Stimulated activated naive B cell treated with anti-CD40 and anti-IgM and Interleukin-4, amounts not matched to agents 10 μg/mL and 1 μg/mL and 100 μg/mL, for 72 hours (primary cell): Measurements from ENCODE around the gene CCDC120.
A peak's percentile ranks its signal among the peaks of the same experiment; 100 is the strongest.

Experiments used
- ATAC-seq, 2 donors: fragments of 150-1000 bp; cut with Tn5 transposase; replicated peaks; 2 replicates each; pipeline ENCODE4 v1.10.0; 2021; ENCODE audit warnings: moderate library complexity in 1 of 2
- DNase-seq: peaks from one replicate; pipeline ENCODE4 v3.0.0; 2021
- H3K27ac Mint-ChIP-seq: one replicate; pipeline ENCODE4 v1.8.0; 2022; ENCODE audit warnings: mild to moderate bottlenecking, mixed read lengths
- H3K27me3 Mint-ChIP-seq, 2 donors: one replicate each; pipeline ENCODE4 v1.8.0; 2022; ENCODE audit warnings: mixed read lengths in 2 of 2
- H3K36me3 Mint-ChIP-seq, 2 donors: one replicate each; pipeline ENCODE4 v1.8.0; 2022; ENCODE audit warnings: mixed read lengths in 2 of 2, mild to moderate bottlenecking in 1 of 2
- H3K4me1 Mint-ChIP-seq, 2 donors: one replicate each; pipeline ENCODE4 v1.8.0; 2022; ENCODE audit warnings: mixed read lengths in 2 of 2, mild to moderate bottlenecking in 1 of 2
- H3K4me3 Mint-ChIP-seq, 2 donors: one replicate each; pipeline ENCODE4 v1.8.0; 2022; ENCODE audit warnings: mild to moderate bottlenecking in 2 of 2, mixed read lengths in 2 of 2, moderate library complexity in 1 of 2
- H3K9me3 Mint-ChIP-seq, 2 donors: one replicate each; pipeline ENCODE4 v1.8.0; 2022; ENCODE audit warnings: mixed read lengths in 2 of 2, mild to moderate bottlenecking in 1 of 2

The CCDC120 gene

DNA sequence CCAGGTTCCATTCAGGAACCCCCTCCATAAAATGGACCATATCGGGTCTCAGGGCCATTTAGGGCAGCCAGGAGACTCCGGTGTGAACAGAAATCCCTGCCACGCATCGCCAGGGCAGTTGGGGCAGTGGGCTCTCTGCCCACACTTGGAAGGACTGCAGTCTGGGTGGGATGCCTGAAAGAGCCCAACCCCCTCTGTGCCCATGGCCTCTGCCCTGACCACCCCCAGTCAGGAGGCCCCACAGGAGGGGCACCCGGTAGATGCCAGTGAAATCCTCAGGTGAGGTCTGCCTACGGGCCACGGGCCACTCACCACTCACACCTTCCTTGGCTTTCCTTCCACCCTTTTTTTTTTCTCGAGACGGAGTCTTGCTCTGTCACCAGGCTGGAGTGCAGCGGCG lies 10.2 kb downstream of the CCDC120 start:
- no peak for DNase-seq
- Mint-ChIP-seq H3K27me3 (no peaks in the 10 kb centered on the region), H3K36me3 (peaks cover 10 to 22% of the 10 kb centered on the region in 2 donors), H3K27ac (no peak overlapping the region), H3K4me1 (peaks cover 12 to 18% of the 10 kb centered on the region in 2 donors), H3K4me3 (no peak overlapping the region), H3K9me3 (peaks cover 2 to 11% of the 10 kb centered on the region in 2 donors)
- no peak for ATAC-seq

GRCh38 chrX:49070988-49071387 lies 12.2 kb downstream of the CCDC120 start:
- Mint-ChIP-seq H3K27ac (peak overlapping the region; percentile 37), H3K36me3 (peaks cover 16 to 35% of the 10 kb centered on the region in 2 donors), H3K4me3 (no peak overlapping the region), H3K4me1 (peaks cover 12 to 18% of the 10 kb centered on the region in 2 donors), H3K9me3 (peaks cover 2 to 11% of the 10 kb centered on the region in 2 donors), H3K27me3 (no peaks in the 10 kb centered on the region)
- DNase-seq: no peak
- ATAC-seq: no peak

DNA sequence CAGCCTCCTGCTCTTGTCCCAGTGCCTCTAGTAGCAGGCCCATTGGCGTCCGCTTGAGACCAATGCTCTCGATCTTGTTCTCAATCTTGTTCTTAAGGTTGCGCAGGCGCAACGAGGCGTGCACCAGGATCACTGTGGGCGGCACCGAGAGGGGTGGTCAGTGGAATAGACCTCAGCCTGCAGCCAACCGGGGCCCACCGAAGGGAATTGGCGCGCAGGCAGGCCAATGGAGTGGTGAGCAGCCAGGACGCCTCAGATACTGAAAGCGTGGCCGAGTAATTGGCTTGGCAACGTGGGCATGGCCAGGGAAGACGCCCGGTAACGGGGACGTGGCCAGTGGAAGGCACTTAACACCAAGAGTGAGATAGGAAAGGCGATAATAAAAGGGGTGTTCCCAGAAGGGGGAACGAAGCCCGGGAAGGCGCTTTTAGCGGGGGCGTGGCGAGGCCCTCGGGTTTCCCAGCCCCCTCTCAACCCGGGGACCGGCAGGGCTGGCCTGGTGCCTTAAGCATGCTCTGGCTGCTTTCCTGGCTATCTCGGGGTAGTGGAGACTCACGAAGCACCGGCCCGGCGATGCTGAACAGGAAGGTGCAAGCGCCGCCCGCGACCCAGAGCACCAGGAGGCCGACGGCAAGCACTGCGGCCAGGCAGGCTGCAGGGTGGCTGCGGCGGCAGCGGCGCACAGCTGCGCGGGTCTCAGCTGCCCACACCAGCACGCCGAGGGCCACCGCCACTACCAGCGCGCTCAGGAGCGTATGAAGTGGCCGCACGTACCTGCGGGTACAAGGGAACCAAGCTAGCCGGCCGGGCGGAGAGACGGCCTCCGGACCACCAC lies 13.3 kb downstream of the CCDC120 start:
- Mint-ChIP-seq H3K27me3 (no peaks in the 10 kb centered on the region), H3K36me3 (peaks cover 20 to 35% of the 10 kb centered on the region in 2 donors), H3K27ac (peak overlapping the region; percentile 91), H3K4me3 (peak overlapping the region; percentile 37 to 92), H3K4me1 (peaks cover 12 to 18% of the 10 kb centered on the region in 2 donors), H3K9me3 (peaks cover 2 to 11% of the 10 kb centered on the region in 2 donors)
- no peak for ATAC-seq
- DNase-seq: no peak

GRCh38 chrX:49072712-49073095 lies 13.9 kb downstream of the CCDC120 start:
- H3K36me3 Mint-ChIP-seq: peaks cover 20 to 38% of the 10 kb centered on the region in 2 donors
- peaks cover 12 to 18% of the 10 kb centered on the region in 2 donors for H3K4me1 Mint-ChIP-seq
- peak overlapping the region; percentile 91 for H3K27ac Mint-ChIP-seq
- no peak for ATAC-seq
- no peak for DNase-seq
- H3K4me3 Mint-ChIP-seq: peak overlapping the region; percentile 88 to 92
- H3K9me3 Mint-ChIP-seq: peaks cover 2 to 11% of the 10 kb centered on the region in 2 donors
- no peaks in the 10 kb centered on the region for H3K27me3 Mint-ChIP-seq

DNA sequence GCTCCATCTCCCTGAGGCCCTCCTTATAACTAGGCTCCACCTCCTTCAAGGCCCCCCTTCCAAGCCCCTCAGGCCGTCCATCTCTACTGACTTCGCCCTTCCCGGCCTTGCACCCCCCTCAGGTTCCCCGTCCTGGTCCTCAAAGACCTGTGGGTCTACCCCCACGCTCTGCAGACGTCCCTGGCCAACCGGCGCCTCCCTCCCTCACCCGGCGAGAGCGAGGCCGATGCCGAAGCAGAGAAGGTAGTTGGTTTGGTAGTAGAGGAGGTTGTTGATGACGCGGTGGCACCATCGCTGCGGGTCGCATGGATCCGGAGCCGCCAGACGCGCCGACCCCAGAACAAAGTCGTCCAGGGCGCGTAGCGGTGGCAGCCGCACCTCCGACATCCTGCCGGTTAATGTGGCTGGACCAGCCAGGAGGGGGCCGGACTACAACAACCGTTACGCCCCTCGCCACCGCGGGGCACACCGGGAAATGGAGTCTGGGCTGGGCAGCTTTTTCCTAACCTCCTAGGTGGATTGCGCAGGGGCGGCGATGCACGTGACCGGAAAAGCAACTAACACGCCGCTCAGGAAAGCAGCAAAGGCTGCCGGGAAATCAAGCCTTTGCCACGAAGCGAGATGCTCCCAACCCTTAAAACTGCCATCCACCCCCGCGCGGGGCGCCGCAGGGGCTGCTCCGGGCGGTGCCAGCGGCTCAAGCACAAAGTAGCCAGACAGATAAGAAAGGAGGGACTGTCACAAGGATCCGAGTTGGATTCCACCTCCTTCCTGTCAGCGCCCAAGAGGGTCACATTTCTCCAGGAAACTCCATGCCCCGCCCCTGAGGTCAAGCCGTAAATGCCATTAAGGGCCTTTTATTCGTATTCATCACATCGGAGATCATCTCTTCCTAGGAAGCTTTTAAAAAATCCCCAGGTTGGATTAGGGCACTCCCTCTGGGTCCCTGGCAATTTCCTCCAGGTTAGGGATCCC lies 15.1 kb downstream of the CCDC120 start, which contains the start of gene PRAF2:
Gene PRAF2, minus strand, starts transcription at position 402 of the 975 bp plus-strand sequence. Its CDS starts 15 bp downstream, at position 387.
- Mint-ChIP-seq H3K9me3 (peaks cover 2 to 11% of the 10 kb centered on the region in 2 donors), H3K27me3 (no peaks in the 10 kb centered on the region), H3K27ac (peak within 1 kb of the TSS; percentile 91), H3K4me1 (peaks cover 12 to 24% of the 10 kb centered on the region in 2 donors), H3K4me3 (peak within 1 kb of the TSS; percentile 88 to 92), H3K36me3 (peaks cover 19 to 38% of the 10 kb centered on the region in 2 donors)
- DNase-seq (peak; percentile 84), ATAC-seq (peak; percentile 96 to 98)

DNA sequence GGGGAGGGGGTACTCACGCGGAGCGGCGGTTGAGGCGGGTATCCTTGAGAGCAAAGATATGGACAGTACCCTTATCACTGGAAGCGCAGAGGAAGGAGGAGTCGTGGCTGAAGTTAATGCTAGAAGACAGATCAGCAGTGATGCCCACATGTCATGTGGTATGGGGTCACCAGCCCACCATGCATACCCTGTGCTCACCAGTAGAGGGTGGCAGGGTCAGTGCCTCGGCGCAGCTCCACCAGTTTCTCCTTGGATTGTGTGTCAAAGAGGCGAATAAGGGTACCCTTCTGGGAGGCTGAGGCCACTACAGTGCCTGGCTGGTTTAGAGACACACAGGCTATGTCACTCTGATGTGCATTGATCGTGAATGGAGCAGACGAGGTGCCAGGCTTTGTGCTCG lies 16.5 kb downstream of the CCDC120 start:
- ATAC-seq (no peak), DNase-seq (no peak)
- Mint-ChIP-seq H3K27me3 (no peaks in the 10 kb centered on the region), H3K36me3 (peaks cover 25 to 41% of the 10 kb centered on the region in 2 donors), H3K4me3 (no peak overlapping the region), H3K9me3 (peaks cover 2 to 11% of the 10 kb centered on the region in 2 donors), H3K27ac (peak overlapping the region; percentile 16), H3K4me1 (peaks cover 16 to 33% of the 10 kb centered on the region in 2 donors)

DNA sequence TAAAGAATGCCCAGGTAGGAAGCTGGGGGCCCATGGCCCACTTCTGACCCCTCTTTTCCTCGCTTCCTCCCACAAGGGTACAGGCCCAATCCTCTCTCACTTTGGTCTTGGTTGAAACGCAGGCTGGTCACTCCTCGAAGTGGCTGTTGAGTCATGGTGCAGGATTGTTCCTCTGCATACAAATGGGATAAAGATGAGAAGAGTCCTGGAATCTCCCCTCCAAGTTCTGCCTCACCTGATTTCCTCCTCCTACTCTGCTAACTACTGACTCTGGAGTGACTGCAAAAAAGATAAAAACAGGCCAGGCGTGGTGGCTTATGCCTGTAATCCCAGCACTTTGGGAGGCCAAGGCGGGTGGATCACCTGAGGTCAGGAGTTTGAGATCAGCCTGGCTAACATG lies 19.1 kb downstream of the CCDC120 start:
- no peak for ATAC-seq
- Mint-ChIP-seq H3K9me3 (peaks cover 2 to 5% of the 10 kb centered on the region in 2 donors), H3K27me3 (no peaks in the 10 kb centered on the region), H3K4me1 (peaks cover 10 to 23% of the 10 kb centered on the region in 2 donors), H3K36me3 (peaks cover 21 to 27% of the 10 kb centered on the region in 2 donors), H3K27ac (no peak overlapping the region), H3K4me3 (no peak overlapping the region)
- no peak for DNase-seq

DNA sequence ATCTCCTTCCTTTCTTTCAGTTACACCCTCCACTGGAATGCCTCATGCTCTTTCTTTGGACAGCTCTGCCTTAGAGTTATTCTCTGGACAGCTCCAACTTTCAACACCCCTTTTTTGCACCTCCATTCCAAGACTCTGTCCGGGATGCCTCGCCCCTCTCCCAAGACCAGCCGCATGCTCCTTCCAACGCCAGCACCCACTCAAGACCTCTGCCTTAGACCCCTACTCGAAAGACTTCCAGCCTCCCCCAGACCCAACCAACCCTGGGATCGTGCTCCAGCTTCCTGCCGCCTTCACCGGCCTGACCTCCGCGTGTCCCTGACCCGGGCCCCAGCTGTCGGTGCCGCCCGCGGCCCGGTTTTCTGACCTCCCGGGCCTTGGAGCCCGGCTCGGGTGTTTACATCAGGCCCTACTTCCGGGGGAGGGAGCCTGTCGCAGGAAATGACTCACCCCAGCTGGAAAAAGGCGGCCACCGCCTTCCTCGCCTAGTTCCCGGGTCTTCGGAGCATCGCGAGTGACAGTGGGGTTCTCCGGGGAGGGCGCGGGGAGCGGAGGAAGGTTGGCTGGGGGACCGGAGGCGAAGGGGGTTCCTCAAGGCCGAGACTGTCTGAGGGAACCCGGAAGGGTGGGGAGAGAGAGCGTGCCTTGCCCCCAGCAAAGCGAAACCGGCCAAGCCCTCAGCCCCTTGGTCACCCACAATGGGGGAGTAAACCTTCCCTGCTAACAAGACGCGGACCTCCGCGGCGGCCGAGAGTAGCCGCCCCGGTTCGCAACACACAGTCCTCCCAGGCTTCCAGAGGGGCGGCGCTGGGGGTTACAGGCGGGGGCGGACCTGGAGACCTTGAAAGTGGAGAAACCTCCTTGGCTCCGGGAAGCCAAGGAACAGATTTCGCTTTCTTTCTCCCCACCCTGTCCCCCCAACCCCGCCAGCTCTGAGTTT lies 21.0 kb downstream of the CCDC120 start, which contains the start of gene WDR45:
Gene WDR45, minus strand, starts transcription at position 399 of the 940 bp plus-strand sequence. CDS start 1,792 bp downstream, outside the sequence.
- Mint-ChIP-seq H3K4me1 (peaks cover 4 to 14% of the 10 kb centered on the region in 2 donors), H3K27me3 (no peaks in the 10 kb centered on the region)
- peak; percentile 87 to 89 for ATAC-seq

GRCh38 chrX:49082271-49082871 lies 23.6 kb downstream of the CCDC120 start:
- Mint-ChIP-seq H3K36me3 (peaks cover 6 to 7% of the 10 kb centered on the region in 2 donors), H3K27me3 (no peaks in the 10 kb centered on the region), H3K4me3 (peak overlapping the region in 1 of 2 donors; percentile 2), H3K27ac (no peak overlapping the region), H3K9me3 (no peaks in the 10 kb centered on the region), H3K4me1 (peaks cover 4 to 14% of the 10 kb centered on the region in 2 donors)
- no peak for ATAC-seq
- no peak for DNase-seq

More for the DNA sequence above, 21.0 kb downstream of the CCDC120 start, which contains the start of gene WDR45:
- DNase-seq: peak; percentile 68
- Mint-ChIP-seq H3K4me3 (peak within 1 kb of the TSS; percentile 89 to 96), H3K36me3 (peaks cover 14 to 15% of the 10 kb centered on the region in 2 donors), H3K27ac (peak within 1 kb of the TSS; percentile 98), H3K9me3 (no peaks in the 10 kb centered on the region)

- no peaks in the 10 kb centered on the region for H3K36me3 Mint-ChIP-seq
- no peak overlapping the region for H3K27ac Mint-ChIP-seq
Measured at GRCh38 chrX:49089553-49089952, 30.8 kb downstream of the CCDC120 start.

GRCh38 chrX:49096419-49096818 lies 37.6 kb downstream of the CCDC120 start:
- Mint-ChIP-seq H3K4me1 (peaks cover under 1 to 4% of the 10 kb centered on the region in 2 donors), H3K4me3 (no peak overlapping the region), H3K36me3 (peaks cover under 1 to 3% of the 10 kb centered on the region in 2 donors)

More at GRCh38 chrX:49089553-49089952, 30.8 kb downstream of the CCDC120 start:
- ATAC-seq: no peak
- DNase-seq: no peak
- Mint-ChIP-seq H3K27me3 (no peaks in the 10 kb centered on the region), H3K4me1 (no peaks in the 10 kb centered on the region), H3K4me3 (no peak overlapping the region), H3K9me3 (no peaks in the 10 kb centered on the region)

GRCh38 chrX:49100704-49101628 lies 42.2 kb downstream of the CCDC120 start:
- DNase-seq: peak; percentile 87
- Mint-ChIP-seq H3K9me3 (no peaks in the 10 kb centered on the region), H3K36me3 (peaks cover 3% of the 10 kb centered on the region in 2 donors), H3K4me1 (peaks cover 6 to 14% of the 10 kb centered on the region in 2 donors), H3K4me3 (peak overlapping the region; percentile 87 to 92), H3K27ac (peak overlapping the region; percentile 92), H3K27me3 (no peaks in the 10 kb centered on the region)
- ATAC-seq: peak; percentile 92 to 95

More at GRCh38 chrX:49096419-49096818, 37.6 kb downstream of the CCDC120 start:
- no peak for DNase-seq
- Mint-ChIP-seq H3K9me3 (no peaks in the 10 kb centered on the region), H3K27me3 (no peaks in the 10 kb centered on the region), H3K27ac (no peak overlapping the region)
- ATAC-seq: no peak
